HCT116 (cell line): ENCODE measurements around the gene MAP7. TPM values are rescaled to one million over a fixed set of nuclear protein-coding genes. Genes with fewer than 3 reads are reported as not detected.

ENCODE experiments used
- ATAC-seq: fragments of 200-7000 bp; cut with Tn5 transposase; 2 replicates; pipeline ENCODE4 v1.9.1; 2020; ENCODE audit warnings: mild to moderate bottlenecking, moderate library complexity
- BruUV-seq: library from RNA; stranded (reverse); fragments of 400-500 nt; replicated peaks from 2 replicates; lab custom pipeline; 2021; lab: Mats Ljungman, UMichigan
- CTCF ChIA-PET: fragments of 300-600 bp; sonication (Branson Sonifier 250); formaldehyde crosslinking; loops from one replicate; lab custom pipeline; 2021; ENCODE audit warnings: antibody characterized with exemption; lab: Charles Lee
- POLR2A ChIA-PET: fragments of 300-600, 350-600 bp; sonication (Branson Sonifier 250); formaldehyde crosslinking; loops from one replicate; lab custom pipeline; 2021; ENCODE audit warnings: antibody characterized with exemption; lab: Charles Lee
- RAD21 ChIA-PET, 2 experiments: fragments of 300-600 bp; sonication (Branson Sonifier 250); formaldehyde crosslinking; loops; one replicate each; lab custom pipeline; 2023; ENCODE audit warnings: low total read pairs in 2 of 2; ENCODE audit not compliant: uncharacterized antibody in 2 of 2, unreplicated experiment in 2 of 2, low non-redundant PET in 1 of 2; lab: Charles Lee
- DNase-seq: peaks from one replicate; pipeline ENCODE4 v3.0.0-alpha.2; 2010; ENCODE audit warnings: low read depth, low spot score
- H2AFZ ChIP-seq: fragments of 200-600 bp; shearing (Covaris generic), sonication (generic); 2 replicates; pipeline ENCODE4 v1.6.1; 2017; ENCODE audit warnings: low read depth, mixed run types, mixed read lengths, antibody characterized with exemption, low read length; ENCODE audit not compliant: poor library complexity, severe bottlenecking
- H3K27ac ChIP-seq: 2 replicates; pipeline ENCODE4 v1.5.1; 2012; ENCODE audit warnings: low read depth, low read length
- H3K27me3 ChIP-seq: fragments of 200-600 bp; sonication (generic); 2 replicates; pipeline ENCODE4 v1.6.1; 2016; ENCODE audit warnings: mixed run types, low read length, mixed read lengths; ENCODE audit not compliant: insufficient read depth
- H3K36me3 ChIP-seq, 2 experiments: fragments of 200-500 bp in 1 of 2; fragments of 200-600 bp in 1 of 2; sonication (Bioruptor generic) in 1 of 2; sonication (generic) in 1 of 2; 2 replicates each; pipeline versions ENCODE4 v1.5.1 to v1.6.1; 2014 to 2016; ENCODE audit warnings: low read length in 2 of 2, inconsistent platforms in 1 of 2, mixed read lengths in 1 of 2, mixed run types in 1 of 2; ENCODE audit not compliant: insufficient read depth in 2 of 2, control insufficient read depth in 1 of 2
- H3K4me1 ChIP-seq, 2 experiments: fragments of 200-600 bp in 1 of 2; sonication (generic) in 1 of 2; 2 replicates each; pipeline versions ENCODE4 v1.5.1 to v1.6.1; 2012 to 2017; ENCODE audit warnings: low read length in 2 of 2, inconsistent platforms in 1 of 2, mild to moderate bottlenecking in 1 of 2, mixed read lengths in 1 of 2, mixed run types in 1 of 2, moderate library complexity in 1 of 2; ENCODE audit not compliant: insufficient read depth in 2 of 2, control insufficient read depth in 1 of 2
- H3K4me2 ChIP-seq: fragments of 200-600 bp; sonication (generic); 2 replicates; pipeline ENCODE4 v1.6.1; 2017; ENCODE audit warnings: mixed run types, low read length, mixed read lengths
- H3K4me3 ChIP-seq, 2 experiments: fragments of 200-600 bp in 1 of 2; sonication (generic) in 1 of 2; replicated peaks in 1 of 2; 2 replicates each; pipeline ENCODE4 v1.5.1; 2011 to 2016; ENCODE audit warnings: low read length in 2 of 2, control low read depth in 1 of 2, low read depth in 1 of 2, mild to moderate bottlenecking in 1 of 2, mixed read lengths in 1 of 2, mixed run types in 1 of 2
- H3K79me2 ChIP-seq: fragments of 200-600 bp; sonication (generic); 2 replicates; pipeline ENCODE4 v1.6.1; 2017; ENCODE audit warnings: mild to moderate bottlenecking, mixed run types, low read length, moderate library complexity, mixed read lengths; ENCODE audit not compliant: insufficient read depth
- H3K9ac ChIP-seq: fragments of 200-600 bp; sonication (generic); 2 replicates; pipeline ENCODE4 v1.6.1; 2016; ENCODE audit warnings: low read length, mixed read lengths
- H3K9me2 ChIP-seq: fragments of 200-600 bp; sonication (generic), shearing (Covaris generic); 2 replicates; pipeline ENCODE4 v1.6.1; 2017; ENCODE audit warnings: mixed run types, mild to moderate bottlenecking, moderate library complexity; ENCODE audit not compliant: insufficient read depth
- H3K9me3 ChIP-seq, 2 experiments: fragments of 200-500 bp in 1 of 2; fragments of 200-600 bp in 1 of 2; sonication (Bioruptor generic) in 1 of 2; sonication (generic) in 1 of 2; 2 replicates each; pipeline ENCODE4 v1.6.1; 2014 to 2017; ENCODE audit warnings: low read length in 2 of 2, mixed read lengths in 2 of 2, inconsistent platforms in 1 of 2, low read depth in 1 of 2, mild to moderate bottlenecking in 1 of 2, mixed run types in 1 of 2, moderate library complexity in 1 of 2; ENCODE audit not compliant: control insufficient read depth in 1 of 2, insufficient read depth in 1 of 2
- H4K20me1 ChIP-seq: fragments of 200-600 bp; sonication (generic), shearing (Covaris generic); 2 replicates; pipeline ENCODE4 v1.6.1; 2017; ENCODE audit warnings: mixed run types, mild to moderate bottlenecking, moderate library complexity; ENCODE audit not compliant: insufficient read depth
- CBX3 ChIP-seq: IDR thresholded peaks from 2 replicates; pipeline ENCODE4 v1.6.1; 2012; ENCODE audit warnings: low read depth
- CTCF ChIP-seq, 3 experiments: fragments of 200-600 bp in 1 of 3; sonication (generic) in 1 of 3; IDR thresholded peaks in 2 of 3; conservative IDR thresholded peaks in 1 of 3; 2 replicates each; pipeline ENCODE4 v1.5.1; 2012 to 2017; ENCODE audit warnings: low read depth in 2 of 3, low read length in 2 of 3, antibody characterized with exemption in 1 of 3, borderline replicate concordance in 1 of 3, control low read depth in 1 of 3, mild to moderate bottlenecking in 1 of 3, mixed read lengths in 1 of 3, mixed run types in 1 of 3, moderate library complexity in 1 of 3; ENCODE audit not compliant: insufficient read depth in 1 of 3
- EGR1 ChIP-seq: IDR thresholded peaks from 2 replicates; pipeline ENCODE4 v1.6.1; 2012; ENCODE audit warnings: low read depth
- FOSL1 ChIP-seq: IDR thresholded peaks from 2 replicates; pipeline ENCODE4 v1.6.1; 2012; ENCODE audit warnings: low read depth
- MAX ChIP-seq: IDR thresholded peaks from 2 replicates; pipeline ENCODE4 v1.6.1; 2012
- RAD21 ChIP-seq: IDR thresholded peaks from 2 replicates; pipeline ENCODE4 v1.6.1; 2012; ENCODE audit warnings: low read depth, mild to moderate bottlenecking
- REST ChIP-seq: IDR thresholded peaks from 2 replicates; pipeline ENCODE4 v1.6.1; 2012; ENCODE audit warnings: low read depth
- SIN3A ChIP-seq: IDR thresholded peaks from 2 replicates; pipeline ENCODE4 v1.6.1; 2012; ENCODE audit warnings: low read depth
- TCF7L2 ChIP-seq: IDR thresholded peaks from 2 replicates; pipeline ENCODE4 v1.7.0; 2011; ENCODE audit warnings: borderline replicate concordance, inconsistent platforms; ENCODE audit not compliant: insufficient read depth, insufficient read length; ENCODE audit errors: extremely low read depth
- ZNF274 ChIP-seq: fragments of 200-500 bp; sonication (Bioruptor generic); IDR thresholded peaks from 2 replicates; pipeline ENCODE4 v1.6.1; 2014; ENCODE audit warnings: mild to moderate bottlenecking, low read depth, low read length, inconsistent platforms
- intact Hi-C: fragments of 100-400 bp; cut with micrococcal nuclease; formaldehyde crosslinking; loops from 2 replicates; pipeline ENCODE4 v1.10.0; 2022
- total RNA-seq: library from RNA; stranded (reverse); gene quantifications from one replicate; pipeline ENCODE4 v1.2.1, GENCODE V29; 2021; ENCODE audit not compliant: unreplicated experiment

The MAP7 gene
- total RNA-seq, 1 experiment from 2014 or later: 35.5 TPM

- Histone ChIP-seq H4K20me1 (no peaks in the 10 kb centered on the region), H3K4me3 (no peak overlapping the region), H3K9me3 (no peaks in the 10 kb centered on the region), H3K27me3 (no peaks in the 10 kb centered on the region), H3K4me1 (no peaks in the 10 kb centered on the region), H3K4me2 (no peak overlapping the region), H3K79me2 (peaks cover 4% of the 10 kb centered on the region; the same call in 1 of the 2 replicates), H3K36me3 (no peaks in the 10 kb centered on the region), H3K9me2 (no peaks in the 10 kb centered on the region), H3K9ac (no peak overlapping the region), H3K27ac (no peak overlapping the region), H2AFZ (no peak overlapping the region)
- no peak for TF ChIP-seq REST
- no peak for TF ChIP-seq MAX
- TF ChIP-seq EGR1: no peak
- TF ChIP-seq TCF7L2: no peak
- TF ChIP-seq FOSL1: no peak
- TF ChIP-seq CBX3: no peak
- TF ChIP-seq SIN3A: no peak
- no peak for TF ChIP-seq CTCF (IDR thresholded peaks at IDR 0.05 in 2 of 3, conservative IDR thresholded peaks at IDR 0.05 in 1 of 3; ENCODE audit: borderline replicate concordance in 1 of 3, insufficient read depth in 1 of 3, low read depth in 2 of 3, low read length in 2 of 3)
- TF ChIP-seq RAD21: no peak
- no peak for TF ChIP-seq ZNF274
- no peak for DNase-seq
- no TSS peak for BruUV-seq
- no peak for ATAC-seq
- intact Hi-C loops: no loop called here
- ChIA-PET POLR2A (no interaction called here), CTCF (no interaction called here), RAD21 (no interaction called here)
Measured at GRCh38 chr6:136467186-136467585, 83.0 kb downstream of the MAP7 start.
